Measurements from ENCODE around the gene DLG2.

DNA sequence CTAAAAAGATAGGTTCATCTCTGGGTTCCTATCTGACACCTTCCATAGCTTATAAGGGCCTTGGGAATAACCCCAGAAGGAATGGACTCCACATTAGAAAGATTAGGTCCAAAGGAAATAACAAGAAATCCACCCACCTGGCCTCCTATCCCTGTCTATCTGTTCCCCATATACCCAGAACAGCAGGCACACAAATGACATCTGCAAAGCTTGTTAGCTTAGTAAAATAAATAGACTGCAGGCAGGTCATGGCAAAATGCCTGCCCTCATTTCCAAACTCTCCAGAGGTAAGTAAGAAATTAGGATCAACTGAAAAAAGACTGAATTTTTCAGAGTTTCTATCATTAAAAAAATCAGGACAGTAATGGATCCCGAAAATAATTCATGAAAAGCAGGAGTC is 489.5 kb downstream of the DLG2 start:
- TF ChIP-seq SRF (IDR thresholded peaks at IDR 0.05; ENCODE audit: low read depth, low read length) = no peak
- TF ChIP-seq CEBPB (IDR thresholded peaks at IDR 0.05; ENCODE audit: low read depth, low read length) = no peak
- no peak for TF ChIP-seq TAF1 (IDR thresholded peaks at IDR 0.05; ENCODE audit: low read depth, low read length)
- no peak for TF ChIP-seq POLR2A (IDR thresholded peaks at IDR 0.05; ENCODE audit: control extremely low read depth in 1 of 2, low read depth in 2 of 2, low read length in 2 of 2)
- TF ChIP-seq, protein P1, sequence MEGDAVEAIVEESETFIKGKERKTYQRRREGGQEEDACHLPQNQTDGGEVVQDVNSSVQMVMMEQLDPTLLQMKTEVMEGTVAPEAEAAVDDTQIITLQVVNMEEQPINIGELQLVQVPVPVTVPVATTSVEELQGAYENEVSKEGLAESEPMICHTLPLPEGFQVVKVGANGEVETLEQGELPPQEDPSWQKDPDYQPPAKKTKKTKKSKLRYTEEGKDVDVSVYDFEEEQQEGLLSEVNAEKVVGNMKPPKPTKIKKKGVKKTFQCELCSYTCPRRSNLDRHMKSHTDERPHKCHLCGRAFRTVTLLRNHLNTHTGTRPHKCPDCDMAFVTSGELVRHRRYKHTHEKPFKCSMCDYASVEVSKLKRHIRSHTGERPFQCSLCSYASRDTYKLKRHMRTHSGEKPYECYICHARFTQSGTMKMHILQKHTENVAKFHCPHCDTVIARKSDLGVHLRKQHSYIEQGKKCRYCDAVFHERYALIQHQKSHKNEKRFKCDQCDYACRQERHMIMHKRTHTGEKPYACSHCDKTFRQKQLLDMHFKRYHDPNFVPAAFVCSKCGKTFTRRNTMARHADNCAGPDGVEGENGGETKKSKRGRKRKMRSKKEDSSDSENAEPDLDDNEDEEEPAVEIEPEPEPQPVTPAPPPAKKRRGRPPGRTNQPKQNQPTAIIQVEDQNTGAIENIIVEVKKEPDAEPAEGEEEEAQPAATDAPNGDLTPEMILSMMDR (IDR thresholded peaks at IDR 0.05; ENCODE audit: control extremely low read depth in 1 of 3, insufficient read depth in 1 of 3, low read depth in 1 of 3, low read length in 3 of 3) = no peak
- TF ChIP-seq ZNF274 (IDR thresholded peaks at IDR 0.05; ENCODE audit: borderline replicate concordance, extremely low read depth, low read length) = no peak
- TF ChIP-seq EZH2 (IDR thresholded peaks at IDR 0.05; ENCODE audit: low read depth, low read length, severe bottlenecking) = no peak
- no peak for TF ChIP-seq RFX5 (IDR thresholded peaks at IDR 0.05; ENCODE audit: borderline replicate concordance, low read depth, low read length)
- no peak for TF ChIP-seq MAFK (IDR thresholded peaks at IDR 0.05; ENCODE audit: low read depth, low read length)
- no peak for TF ChIP-seq KDM1A (IDR thresholded peaks at IDR 0.05; ENCODE audit: borderline replicate concordance, low read length)
- TF ChIP-seq GABPA (IDR thresholded peaks at IDR 0.05; ENCODE audit: borderline replicate concordance, insufficient read depth, low read length) = no peak
- no peak for TF ChIP-seq BCL11A (IDR thresholded peaks at IDR 0.05; ENCODE audit: low read depth in 2 of 2, low read length in 2 of 2)
- no peak for TF ChIP-seq HDAC6 (IDR thresholded peaks at IDR 0.05; ENCODE audit: low read depth, low read length)
